ENCODE measurements around the gene C18orf63.

DNA sequence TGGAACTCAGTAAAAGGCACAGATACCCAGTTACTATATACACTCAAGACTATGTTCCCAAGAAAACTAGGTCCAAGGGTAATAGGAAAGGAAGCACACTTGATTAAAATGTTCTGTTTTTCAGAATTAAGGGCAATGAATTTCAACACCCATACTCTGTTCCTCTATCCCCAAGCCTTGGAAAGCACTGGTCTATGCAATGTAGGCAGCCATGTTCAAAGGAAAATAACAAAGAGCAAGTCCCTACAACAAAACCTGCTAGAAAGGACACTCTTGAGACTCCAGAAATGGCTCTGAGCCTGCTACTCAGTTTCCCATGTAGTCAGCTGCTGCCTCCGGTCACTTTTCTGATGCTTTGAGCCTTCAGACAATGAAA lies 30.7 kb upstream of the C18orf63 start:
- TF ChIP-seq MYC (IDR thresholded peaks at IDR 0.05; ENCODE audit: low read depth, low read length), result no peak
- TF ChIP-seq, protein P1, sequence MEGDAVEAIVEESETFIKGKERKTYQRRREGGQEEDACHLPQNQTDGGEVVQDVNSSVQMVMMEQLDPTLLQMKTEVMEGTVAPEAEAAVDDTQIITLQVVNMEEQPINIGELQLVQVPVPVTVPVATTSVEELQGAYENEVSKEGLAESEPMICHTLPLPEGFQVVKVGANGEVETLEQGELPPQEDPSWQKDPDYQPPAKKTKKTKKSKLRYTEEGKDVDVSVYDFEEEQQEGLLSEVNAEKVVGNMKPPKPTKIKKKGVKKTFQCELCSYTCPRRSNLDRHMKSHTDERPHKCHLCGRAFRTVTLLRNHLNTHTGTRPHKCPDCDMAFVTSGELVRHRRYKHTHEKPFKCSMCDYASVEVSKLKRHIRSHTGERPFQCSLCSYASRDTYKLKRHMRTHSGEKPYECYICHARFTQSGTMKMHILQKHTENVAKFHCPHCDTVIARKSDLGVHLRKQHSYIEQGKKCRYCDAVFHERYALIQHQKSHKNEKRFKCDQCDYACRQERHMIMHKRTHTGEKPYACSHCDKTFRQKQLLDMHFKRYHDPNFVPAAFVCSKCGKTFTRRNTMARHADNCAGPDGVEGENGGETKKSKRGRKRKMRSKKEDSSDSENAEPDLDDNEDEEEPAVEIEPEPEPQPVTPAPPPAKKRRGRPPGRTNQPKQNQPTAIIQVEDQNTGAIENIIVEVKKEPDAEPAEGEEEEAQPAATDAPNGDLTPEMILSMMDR (IDR thresholded peaks at IDR 0.05; ENCODE audit: extremely low read depth in 1 of 2, insufficient read depth in 1 of 2, low read depth in 1 of 2, low read length in 2 of 2), result no peak
- no peak for TF ChIP-seq GATA2 (IDR thresholded peaks at IDR 0.05; ENCODE audit: insufficient read depth, insufficient read length, low read depth, low read length)

All from endothelial cell of umbilical vein (primary cell).